Panc1 (cell line): Measurements from ENCODE around the gene C10orf143.

Source experiments
- TF ChIP-seq, protein P1 (sequence below): fragments of 450-650 bp; IDR thresholded peaks from 2 replicates; pipeline ENCODE4 v1.5.1; 2017; ENCODE audit warnings: mild to moderate bottlenecking
- TF ChIP-seq, protein P2 (sequence below), 2 experiments: IDR thresholded peaks; 2 replicates each; pipeline ENCODE4 v1.6.1; 2011 to 2012; ENCODE audit warnings: low read depth in 2 of 2, control low read depth in 1 of 2, low read length in 1 of 2, mild to moderate bottlenecking in 1 of 2, moderate library complexity in 1 of 2; ENCODE audit not compliant: insufficient read depth in 1 of 2

DNA sequence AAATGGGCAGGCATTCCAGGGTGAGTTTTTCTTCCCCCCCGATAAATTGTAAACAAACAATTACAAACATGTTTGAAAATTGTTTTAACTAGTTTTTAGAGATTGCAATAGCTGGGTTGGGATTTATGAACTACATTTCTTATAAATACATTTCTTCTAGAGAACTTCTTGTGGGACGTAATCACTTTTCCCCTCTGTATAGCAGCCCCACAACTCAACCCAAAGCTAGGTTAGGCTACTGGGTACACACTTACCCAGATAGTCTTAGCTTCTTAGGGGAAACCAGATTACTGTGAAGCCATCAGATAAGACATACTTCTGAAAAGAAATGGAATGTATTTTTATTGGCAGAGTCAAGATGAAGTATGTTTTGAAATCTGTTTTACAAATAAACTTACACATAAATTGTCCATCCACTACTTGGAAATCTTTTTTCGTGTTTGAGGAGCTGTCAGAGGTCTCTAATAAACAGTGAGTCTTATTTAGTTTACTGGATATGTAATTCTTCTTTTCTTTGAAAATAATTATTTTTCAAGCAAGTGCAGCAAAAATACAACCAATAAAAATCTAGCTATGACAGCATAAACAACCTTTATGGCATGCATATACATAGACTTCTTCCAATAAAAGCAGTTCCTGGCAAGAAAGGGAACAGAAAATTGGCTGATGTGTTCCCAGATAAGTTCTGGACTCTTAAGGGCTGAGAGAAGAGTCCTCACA lies 17.6 kb upstream of the C10orf143 start:
- TF ChIP-seq, protein P1, sequence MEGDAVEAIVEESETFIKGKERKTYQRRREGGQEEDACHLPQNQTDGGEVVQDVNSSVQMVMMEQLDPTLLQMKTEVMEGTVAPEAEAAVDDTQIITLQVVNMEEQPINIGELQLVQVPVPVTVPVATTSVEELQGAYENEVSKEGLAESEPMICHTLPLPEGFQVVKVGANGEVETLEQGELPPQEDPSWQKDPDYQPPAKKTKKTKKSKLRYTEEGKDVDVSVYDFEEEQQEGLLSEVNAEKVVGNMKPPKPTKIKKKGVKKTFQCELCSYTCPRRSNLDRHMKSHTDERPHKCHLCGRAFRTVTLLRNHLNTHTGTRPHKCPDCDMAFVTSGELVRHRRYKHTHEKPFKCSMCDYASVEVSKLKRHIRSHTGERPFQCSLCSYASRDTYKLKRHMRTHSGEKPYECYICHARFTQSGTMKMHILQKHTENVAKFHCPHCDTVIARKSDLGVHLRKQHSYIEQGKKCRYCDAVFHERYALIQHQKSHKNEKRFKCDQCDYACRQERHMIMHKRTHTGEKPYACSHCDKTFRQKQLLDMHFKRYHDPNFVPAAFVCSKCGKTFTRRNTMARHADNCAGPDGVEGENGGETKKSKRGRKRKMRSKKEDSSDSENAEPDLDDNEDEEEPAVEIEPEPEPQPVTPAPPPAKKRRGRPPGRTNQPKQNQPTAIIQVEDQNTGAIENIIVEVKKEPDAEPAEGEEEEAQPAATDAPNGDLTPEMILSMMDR = no peak; the same call in 1 of the 2 replicates
- TF ChIP-seq, protein P2, sequence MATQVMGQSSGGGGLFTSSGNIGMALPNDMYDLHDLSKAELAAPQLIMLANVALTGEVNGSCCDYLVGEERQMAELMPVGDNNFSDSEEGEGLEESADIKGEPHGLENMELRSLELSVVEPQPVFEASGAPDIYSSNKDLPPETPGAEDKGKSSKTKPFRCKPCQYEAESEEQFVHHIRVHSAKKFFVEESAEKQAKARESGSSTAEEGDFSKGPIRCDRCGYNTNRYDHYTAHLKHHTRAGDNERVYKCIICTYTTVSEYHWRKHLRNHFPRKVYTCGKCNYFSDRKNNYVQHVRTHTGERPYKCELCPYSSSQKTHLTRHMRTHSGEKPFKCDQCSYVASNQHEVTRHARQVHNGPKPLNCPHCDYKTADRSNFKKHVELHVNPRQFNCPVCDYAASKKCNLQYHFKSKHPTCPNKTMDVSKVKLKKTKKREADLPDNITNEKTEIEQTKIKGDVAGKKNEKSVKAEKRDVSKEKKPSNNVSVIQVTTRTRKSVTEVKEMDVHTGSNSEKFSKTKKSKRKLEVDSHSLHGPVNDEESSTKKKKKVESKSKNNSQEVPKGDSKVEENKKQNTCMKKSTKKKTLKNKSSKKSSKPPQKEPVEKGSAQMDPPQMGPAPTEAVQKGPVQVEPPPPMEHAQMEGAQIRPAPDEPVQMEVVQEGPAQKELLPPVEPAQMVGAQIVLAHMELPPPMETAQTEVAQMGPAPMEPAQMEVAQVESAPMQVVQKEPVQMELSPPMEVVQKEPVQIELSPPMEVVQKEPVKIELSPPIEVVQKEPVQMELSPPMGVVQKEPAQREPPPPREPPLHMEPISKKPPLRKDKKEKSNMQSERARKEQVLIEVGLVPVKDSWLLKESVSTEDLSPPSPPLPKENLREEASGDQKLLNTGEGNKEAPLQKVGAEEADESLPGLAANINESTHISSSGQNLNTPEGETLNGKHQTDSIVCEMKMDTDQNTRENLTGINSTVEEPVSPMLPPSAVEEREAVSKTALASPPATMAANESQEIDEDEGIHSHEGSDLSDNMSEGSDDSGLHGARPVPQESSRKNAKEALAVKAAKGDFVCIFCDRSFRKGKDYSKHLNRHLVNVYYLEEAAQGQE (IDR thresholded peaks at IDR 0.05; ENCODE audit: insufficient read depth in 1 of 2, low read depth in 2 of 2, low read length in 1 of 2) = no peak
